IMR-90 (cell line): ENCODE measurements around the gene IL12RB2. TPM values are rescaled to one million over a fixed set of nuclear protein-coding genes. Genes with fewer than 3 reads are reported as not detected.

Experiments
- ATAC-seq: fragments of 200-7000 bp; cut with Tn5 transposase; 2 replicates; pipeline ENCODE4 v1.9.1; 2020; ENCODE audit warnings: low read depth, mild to moderate bottlenecking, moderate library complexity
- BruUV-seq: library from RNA; stranded (reverse); fragments of 400-500 nt; replicated peaks from 2 replicates; lab custom pipeline; 2021; lab: Mats Ljungman, UMichigan
- CTCF ChIA-PET: fragments of 300-600 bp; formaldehyde crosslinking; extraction: SDS; loops from one replicate; lab custom pipeline; 2021; ENCODE audit warnings: antibody characterized with exemption; lab: Yijun Ruan, JAX
- POLR2A ChIA-PET: fragments of 300-600 bp; sonication (Branson Sonifier 250); formaldehyde crosslinking; loops from one replicate; lab custom pipeline; 2022; ENCODE audit warnings: antibody characterized with exemption; ENCODE audit not compliant: unreplicated experiment; lab: Charles Lee
- DNase-seq: peaks from one replicate; pipeline ENCODE4 v3.0.0; 2013
- H2AFZ ChIP-seq: replicated peaks from 2 replicates; pipeline ENCODE3; 2013; ENCODE audit warnings: low read length, mild to moderate bottlenecking; ENCODE audit not compliant: poor library complexity
- H2AK5ac ChIP-seq: 2 replicates; pipeline ENCODE4 v1.6.1; 2013; ENCODE audit warnings: low read depth, low read length, inconsistent platforms
- H2AK9ac ChIP-seq: replicated peaks from 2 replicates; pipeline ENCODE3; 2013; ENCODE audit warnings: mild to moderate bottlenecking, low read depth, low read length, moderate library complexity; ENCODE audit not compliant: poor library complexity
- H2BK120ac ChIP-seq: 2 replicates; pipeline ENCODE4 v1.6.1; 2013; ENCODE audit warnings: low read depth, low read length, inconsistent platforms
- H2BK15ac ChIP-seq: 3 replicates; pipeline ENCODE4 v1.6.1; 2013; ENCODE audit warnings: low read depth, low read length, inconsistent platforms
- H2BK20ac ChIP-seq: 2 replicates; pipeline ENCODE4 v1.6.1; 2013; ENCODE audit warnings: low read depth, mild to moderate bottlenecking, inconsistent platforms, low read length, moderate library complexity
- H2BK5ac ChIP-seq: 2 replicates; pipeline ENCODE4 v1.6.1; 2013; ENCODE audit warnings: mild to moderate bottlenecking, low read depth, low read length, inconsistent platforms; ENCODE audit not compliant: poor library complexity, severe bottlenecking
- H3K14ac ChIP-seq: replicated peaks from 2 replicates; pipeline ENCODE4 v1.6.1; 2013; ENCODE audit warnings: low read depth, low read length, inconsistent platforms
- H3K18ac ChIP-seq: 2 replicates; pipeline ENCODE4 v1.6.1; 2013; ENCODE audit warnings: low read depth, low read length, control low read depth
- H3K23ac ChIP-seq: 2 replicates; pipeline ENCODE4 v1.6.1; 2013; ENCODE audit warnings: low read depth, low read length, inconsistent platforms
- H3K27ac ChIP-seq: 2 replicates; pipeline ENCODE4 v1.5.1; 2013; ENCODE audit warnings: mild to moderate bottlenecking, control low read depth, low read length; ENCODE audit not compliant: insufficient read depth
- H3K27me3 ChIP-seq: 2 replicates; pipeline ENCODE4 v1.6.1; 2013; ENCODE audit warnings: low read length; ENCODE audit not compliant: control insufficient read depth, insufficient read depth
- H3K36me3 ChIP-seq: 2 replicates; pipeline ENCODE4 v1.6.1; 2013; ENCODE audit warnings: low read length, mixed read lengths; ENCODE audit not compliant: control insufficient read depth, insufficient read depth
- H3K4ac ChIP-seq: 2 replicates; pipeline ENCODE4 v1.6.1; 2013; ENCODE audit warnings: low read depth, low read length, inconsistent platforms
- H3K4me1 ChIP-seq: 2 replicates; pipeline ENCODE4 v1.6.1; 2013; ENCODE audit warnings: low read length, mixed read lengths; ENCODE audit not compliant: control insufficient read depth, insufficient read depth
- H3K4me2 ChIP-seq: 2 replicates; pipeline ENCODE4 v1.6.1; 2013; ENCODE audit warnings: low read depth, mild to moderate bottlenecking, control low read depth, low read length, moderate library complexity
- H3K4me3 ChIP-seq: 2 replicates; pipeline ENCODE4 v1.5.1; 2013; ENCODE audit warnings: low read depth, mild to moderate bottlenecking, control low read depth, low read length, moderate library complexity; ENCODE audit not compliant: insufficient read depth
- H3K56ac ChIP-seq: 2 replicates; pipeline ENCODE4 v1.6.1; 2013; ENCODE audit warnings: low read length, inconsistent platforms; ENCODE audit not compliant: insufficient read depth; ENCODE audit errors: extremely low read depth
- H3K79me1 ChIP-seq, 2 experiments: 2 replicates each; pipeline ENCODE4 v1.6.1; 2013; ENCODE audit warnings: low read length in 2 of 2, inconsistent platforms in 1 of 2, low read depth in 1 of 2
- H3K9ac ChIP-seq: 2 replicates; pipeline ENCODE4 v1.6.1; 2013; ENCODE audit warnings: low read depth, low read length, control low read depth
- H3K9me1 ChIP-seq: 2 replicates; pipeline ENCODE4 v1.6.1; 2013; ENCODE audit warnings: low read length, inconsistent platforms; ENCODE audit not compliant: insufficient read depth
- H3K9me3 ChIP-seq: 2 replicates; pipeline ENCODE4 v1.6.1; 2013; ENCODE audit warnings: low read length; ENCODE audit not compliant: control insufficient read depth, insufficient read depth
- H4K20me1 ChIP-seq: 2 replicates; pipeline ENCODE4 v1.6.1; 2013; ENCODE audit warnings: low read length, inconsistent platforms; ENCODE audit not compliant: insufficient read depth
- H4K5ac ChIP-seq: 2 replicates; pipeline ENCODE4 v1.6.1; 2013; ENCODE audit warnings: mild to moderate bottlenecking, low read depth, low read length, control low read depth
- H4K8ac ChIP-seq, 2 experiments: 2 replicates each; pipeline ENCODE4 v1.6.1; 2013; ENCODE audit warnings: low read depth in 2 of 2, low read length in 2 of 2, control low read depth in 1 of 2, inconsistent platforms in 1 of 2
- H4K91ac ChIP-seq: 2 replicates; pipeline ENCODE4 v1.6.1; 2013; ENCODE audit warnings: low read depth, low read length, inconsistent platforms; ENCODE audit not compliant: insufficient read depth
- BHLHE40 ChIP-seq: fragments of 150-350 bp; IDR thresholded peaks from 2 replicates; pipeline ENCODE4 v1.6.1; 2016; ENCODE audit warnings: mild to moderate bottlenecking, low read depth, low read length
- ELK1 ChIP-seq: fragments of 150-350 bp; IDR thresholded peaks from 2 replicates; pipeline ENCODE4 v1.6.1; 2016; ENCODE audit warnings: low read depth, mild to moderate bottlenecking, low read length, moderate library complexity, borderline replicate concordance
- FOS ChIP-seq: fragments of 150-350 bp; IDR thresholded peaks from 2 replicates; pipeline ENCODE4 v1.6.1; 2016; ENCODE audit warnings: low read depth, low read length
- MAFK ChIP-seq: IDR thresholded peaks from 2 replicates; pipeline ENCODE4 v1.6.1; 2012; ENCODE audit warnings: low read depth, low read length, improper control_type of control experiment
- MXI1 ChIP-seq: IDR thresholded peaks from 2 replicates; pipeline ENCODE4 v1.6.1; 2012; ENCODE audit warnings: low read depth, mild to moderate bottlenecking, low read length, moderate library complexity, borderline replicate concordance
- NFE2L2 ChIP-seq: fragments of 150-350 bp; IDR thresholded peaks from 2 replicates; pipeline ENCODE4 v1.6.1; 2016; ENCODE audit warnings: low read depth, mild to moderate bottlenecking, low read length
- POLR2A ChIP-seq: IDR thresholded peaks from 2 replicates; pipeline ENCODE4 v1.6.1; 2012; ENCODE audit warnings: mild to moderate bottlenecking, low read depth, low read length
- RAD21 ChIP-seq: IDR thresholded peaks from 2 replicates; pipeline ENCODE4 v1.6.1; 2012; ENCODE audit warnings: low read length, improper control_type of control experiment
- RFX5 ChIP-seq: IDR thresholded peaks from 2 replicates; pipeline ENCODE4 v1.8.0; 2012; ENCODE audit warnings: low read depth, mild to moderate bottlenecking, low read length, moderate library complexity
- SMC3 ChIP-seq: fragments of 150-350 bp; IDR thresholded peaks from 2 replicates; pipeline ENCODE4 v1.6.1; 2016; ENCODE audit warnings: low read depth, mild to moderate bottlenecking, antibody characterized with exemption, low read length, moderate library complexity
- WGBS, 2 experiments: methylation state at CpG; one replicate each; pipeline versions ENCODE4 v1.1.5 to v1.1.7; 2013; ENCODE audit warnings: missing lambda C conversion rate in 2 of 2; ENCODE audit not compliant: insufficient read length in 1 of 2; ENCODE audit errors: extremely low coverage in 2 of 2; 5-methylcytosine and 5-hydroxymethylcytosine counted together
- dilution Hi-C: fragments of 300-500 bp; cut with HindIII; formaldehyde crosslinking; loops from one replicate; pipeline ENCODE4 v1.14.3; 2018; ENCODE audit warnings: low sequenced_read_pairs; ENCODE audit not compliant: unreplicated experiment
- in situ Hi-C: fragments of 300-500 bp; cut with MboI; formaldehyde crosslinking; loops from 3 replicates; pipeline ENCODE4 v1.14.3; 2019; ENCODE audit warnings: low sequenced_read_pairs, inconsistent platforms, mixed read lengths
- intact Hi-C: fragments of 100-400 bp; cut with micrococcal nuclease; formaldehyde crosslinking; loops from 2 replicates; pipeline ENCODE4 v1.10.0; 2022
- polyA plus RNA-seq, 3 experiments: library from polyadenylated mRNA; depleted of rRNA; stranded (reverse); fragments of >200 nt; gene quantifications; 2 replicates each; pipeline ENCODE4 v1.2.3, GENCODE V29; 2012; ENCODE audit warnings: low replicate concordance in 1 of 3
- total RNA-seq: library from RNA; depleted of rRNA; stranded (reverse); fragments of >200 nt; gene quantifications from 2 replicates; pipeline ENCODE4 v1.2.3, GENCODE V29; 2012

IL12RB2 gene
- total and polyA plus RNA-seq, 2 of the 4 experiments (the other 2 are of a cell fraction): not detected

- ChIA-PET CTCF (no interaction called here), POLR2A (no interaction called here)
- Histone ChIP-seq H3K23ac (no peak overlapping the region), H3K9me1 (peaks cover 2% of the 10 kb centered on the region; the same call in 1 of the 2 replicates), H4K91ac (no peak overlapping the region), H3K4ac (no peak overlapping the region), H4K5ac (no peak overlapping the region), H2BK5ac (no peak overlapping the region), H2BK15ac (no peak overlapping the region), H4K20me1 (no peaks in the 10 kb centered on the region), H3K79me1 (no peaks in the 10 kb centered on the region), H2BK20ac (no peak overlapping the region), H2AK9ac (no peak overlapping the region), H3K36me3 (no peaks in the 10 kb centered on the region), H3K18ac (no peak overlapping the region), H3K9me3 (no peaks in the 10 kb centered on the region), H2AK5ac (no peak overlapping the region), H2AFZ (no peak overlapping the region), H3K27me3 (peaks cover 1% of the 10 kb centered on the region; the same call in 1 of the 2 replicates), H3K14ac (no peak overlapping the region), H3K27ac (no peak overlapping the region), H4K8ac (no peak overlapping the region), H3K4me1 (peaks cover 4% of the 10 kb centered on the region; the same call in 1 of the 2 replicates), H2BK120ac (no peak overlapping the region), H3K4me3 (no peak overlapping the region), H3K56ac (no peak overlapping the region), H3K9ac (no peak overlapping the region), H3K4me2 (no peak overlapping the region)
- dilution Hi-C loops: no loop called here
- in situ Hi-C loops: no loop called here
- BruUV-seq: no TSS peak
- intact Hi-C loops: no loop called here
- DNase-seq: no peak
- TF ChIP-seq ELK1: no peak
- TF ChIP-seq RFX5: no peak
- TF ChIP-seq MXI1: no peak
- TF ChIP-seq RAD21: no peak
- TF ChIP-seq BHLHE40: no peak
- no peak for TF ChIP-seq NFE2L2
- no peak for TF ChIP-seq SMC3
- no peak for TF ChIP-seq POLR2A
- no peak for TF ChIP-seq FOS
- TF ChIP-seq MAFK: no peak
- no CpG with 5 or more reads among the region's 1 CpG for WGBS, 2 experiments
- ATAC-seq: no peak
These were observed 27.7 kb downstream of the IL12RB2 start for GRCh38 chr1:67335411-67335810.
